ENCODE measurements around the gene BBC3.

The BBC3 gene

DNA sequence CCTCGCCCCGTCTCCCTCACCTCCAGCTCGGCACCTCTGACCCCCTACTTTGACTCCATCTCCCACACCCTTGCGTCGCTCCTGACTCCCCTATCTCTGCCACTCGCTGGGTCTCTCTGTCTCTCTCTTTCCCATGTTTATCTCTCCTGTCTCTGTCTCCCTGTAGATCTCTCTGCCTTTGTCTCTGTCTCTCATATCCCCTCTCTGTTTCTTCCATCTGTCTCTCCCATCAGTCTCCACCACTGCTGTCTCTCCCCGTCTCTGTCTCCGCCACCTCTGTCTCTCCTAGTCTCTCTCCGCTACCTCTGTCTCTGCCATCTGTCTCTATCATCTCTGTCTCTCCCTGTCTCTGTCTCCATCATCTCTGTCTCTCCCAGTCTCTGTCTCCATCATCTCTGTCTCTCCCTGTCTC, 12.4 kb upstream of the BBC3 start:
- H3K27ac ChIP-seq = peak overlapping the region; percentile 85
- TF ChIP-seq, protein P1, sequence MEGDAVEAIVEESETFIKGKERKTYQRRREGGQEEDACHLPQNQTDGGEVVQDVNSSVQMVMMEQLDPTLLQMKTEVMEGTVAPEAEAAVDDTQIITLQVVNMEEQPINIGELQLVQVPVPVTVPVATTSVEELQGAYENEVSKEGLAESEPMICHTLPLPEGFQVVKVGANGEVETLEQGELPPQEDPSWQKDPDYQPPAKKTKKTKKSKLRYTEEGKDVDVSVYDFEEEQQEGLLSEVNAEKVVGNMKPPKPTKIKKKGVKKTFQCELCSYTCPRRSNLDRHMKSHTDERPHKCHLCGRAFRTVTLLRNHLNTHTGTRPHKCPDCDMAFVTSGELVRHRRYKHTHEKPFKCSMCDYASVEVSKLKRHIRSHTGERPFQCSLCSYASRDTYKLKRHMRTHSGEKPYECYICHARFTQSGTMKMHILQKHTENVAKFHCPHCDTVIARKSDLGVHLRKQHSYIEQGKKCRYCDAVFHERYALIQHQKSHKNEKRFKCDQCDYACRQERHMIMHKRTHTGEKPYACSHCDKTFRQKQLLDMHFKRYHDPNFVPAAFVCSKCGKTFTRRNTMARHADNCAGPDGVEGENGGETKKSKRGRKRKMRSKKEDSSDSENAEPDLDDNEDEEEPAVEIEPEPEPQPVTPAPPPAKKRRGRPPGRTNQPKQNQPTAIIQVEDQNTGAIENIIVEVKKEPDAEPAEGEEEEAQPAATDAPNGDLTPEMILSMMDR (IDR thresholded peaks at IDR 0.05) = no peak
- no peak for TF ChIP-seq ZFX (IDR thresholded peaks at IDR 0.05; ENCODE audit: borderline replicate concordance)

DNA sequence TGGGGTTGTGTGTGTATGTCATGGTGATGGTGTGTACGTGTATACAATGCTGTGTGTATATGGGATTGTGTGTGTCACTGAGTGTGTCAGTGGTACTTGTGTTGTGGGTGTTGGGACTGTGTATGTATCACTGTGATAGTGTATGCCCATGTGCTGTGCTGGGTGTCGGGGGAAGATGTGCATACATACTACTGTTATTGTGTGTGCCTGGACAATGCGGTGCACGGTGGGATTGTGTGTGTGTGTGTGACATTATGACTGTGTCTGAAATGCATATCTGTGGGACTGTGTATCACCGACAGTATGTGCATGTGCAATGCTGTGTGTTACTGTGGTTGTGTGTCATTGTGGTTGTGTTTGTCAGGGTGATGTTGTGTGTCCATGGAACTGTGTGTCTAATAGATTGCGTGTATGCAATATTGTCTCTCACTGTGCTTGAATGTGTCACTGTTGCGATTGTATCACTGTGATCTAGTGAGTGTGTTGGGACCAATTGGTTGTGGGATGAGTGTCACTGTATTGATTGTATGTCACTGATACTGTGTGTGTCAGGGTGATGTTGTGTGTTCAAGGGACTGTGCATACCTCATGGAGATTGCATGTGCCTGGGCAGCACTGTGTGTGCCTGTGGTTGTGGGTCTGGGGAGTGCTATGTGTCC, 11.0 kb upstream of the BBC3 start:
- no peak for TF ChIP-seq ZFX (IDR thresholded peaks at IDR 0.05; ENCODE audit: borderline replicate concordance)
- TF ChIP-seq, protein P1 (IDR thresholded peaks at IDR 0.05) = no peak
- H3K27ac ChIP-seq = peak overlapping the region; percentile 85

DNA sequence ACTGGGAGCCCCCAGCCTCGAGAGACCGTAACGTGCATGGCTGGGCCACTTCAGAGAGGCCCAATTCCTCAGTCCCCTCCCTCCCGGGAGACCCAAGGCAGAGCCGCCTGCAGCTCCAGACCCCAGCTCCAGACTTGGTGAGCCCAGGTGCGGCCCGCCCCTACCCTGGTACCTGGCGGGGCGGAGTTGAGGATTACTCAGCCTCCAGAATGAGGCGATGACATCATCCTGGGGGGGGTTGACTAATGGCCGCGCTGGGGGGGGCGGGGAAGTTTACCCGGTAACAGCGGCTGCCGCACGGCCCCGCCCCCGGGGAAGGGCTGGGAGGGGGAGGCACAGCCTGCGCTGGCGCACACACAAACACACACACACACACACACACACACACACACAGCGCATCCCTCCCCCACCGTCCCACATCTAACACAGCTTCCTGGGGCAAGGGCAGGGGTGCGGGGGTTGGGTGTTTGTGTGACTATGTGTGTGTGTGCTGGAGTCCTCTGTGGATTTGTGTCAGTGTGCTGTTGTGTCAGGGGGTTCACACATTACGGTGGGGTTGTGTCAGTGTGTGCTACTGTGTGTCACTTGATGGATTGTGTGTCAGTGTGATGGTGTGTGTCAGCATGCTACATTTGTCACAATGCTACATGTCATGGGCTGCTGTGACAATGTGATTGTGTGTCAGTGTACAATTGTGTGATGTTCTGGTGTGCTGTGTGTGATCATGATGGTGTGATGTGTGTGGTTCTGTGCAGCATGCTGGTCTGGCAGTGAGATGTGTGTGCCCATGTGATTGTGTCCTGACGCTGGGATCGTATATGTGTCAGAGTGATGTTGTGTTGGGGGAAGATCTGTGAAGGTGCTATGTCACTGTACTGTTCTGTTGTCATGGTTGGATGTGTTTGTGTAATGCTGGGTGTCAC, 10.3 kb upstream of the BBC3 start:
- TF ChIP-seq, protein P1 (IDR thresholded peaks at IDR 0.05) = no peak
- TF ChIP-seq ZFX (IDR thresholded peaks at IDR 0.05; ENCODE audit: borderline replicate concordance) = no peak
- H3K27ac ChIP-seq = peak overlapping the region; percentile 85

- peak overlapping the region; percentile 85 for H3K27ac ChIP-seq
- TF ChIP-seq, protein P1 (IDR thresholded peaks at IDR 0.05) = no peak
- TF ChIP-seq ZFX (IDR thresholded peaks at IDR 0.05; ENCODE audit: borderline replicate concordance) = no peak
These were observed 9.6 kb upstream of the BBC3 start for GRCh38 chr19:47240556-47240955.

DNA sequence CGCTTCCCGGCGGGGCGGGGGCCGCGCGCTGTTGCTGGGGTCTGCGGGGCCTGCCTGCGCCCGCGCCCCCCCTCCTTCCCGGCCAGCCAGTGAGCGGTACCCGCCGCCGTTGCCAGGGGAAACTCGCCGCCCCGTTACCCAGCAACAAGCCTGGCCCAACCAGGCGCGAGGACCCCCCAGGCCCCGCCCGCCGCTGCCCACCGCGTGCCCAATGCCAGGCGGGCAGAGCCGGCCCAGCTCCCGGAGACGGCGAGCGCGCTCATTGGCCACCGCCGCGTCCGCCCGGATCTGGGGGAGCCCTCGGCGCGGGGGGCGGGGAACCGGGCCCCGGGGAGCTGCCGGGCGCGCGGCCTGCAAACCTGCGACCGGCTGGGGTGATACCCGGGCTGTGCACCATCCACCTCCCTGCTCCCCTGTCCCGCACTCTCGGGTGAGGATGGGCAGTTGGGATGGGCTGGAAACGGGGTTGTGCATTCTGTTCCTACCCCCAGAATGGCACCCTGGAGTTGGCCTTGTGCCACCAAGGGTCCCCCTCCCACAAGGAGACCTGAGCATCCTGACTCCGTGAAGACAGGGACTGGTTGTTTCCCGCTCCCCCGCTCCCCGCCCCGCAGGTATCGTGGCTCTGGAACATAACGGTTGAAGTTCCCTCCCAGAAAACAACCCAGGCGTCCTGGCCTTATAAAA, 8.8 kb upstream of the BBC3 start:
- H3K27ac ChIP-seq = no peak overlapping the region; the same call in 1 of the 2 replicates
- TF ChIP-seq, protein P1 (IDR thresholded peaks at IDR 0.05) = no peak
- TF ChIP-seq ZFX (IDR thresholded peaks at IDR 0.05; ENCODE audit: borderline replicate concordance) = no peak

DNA sequence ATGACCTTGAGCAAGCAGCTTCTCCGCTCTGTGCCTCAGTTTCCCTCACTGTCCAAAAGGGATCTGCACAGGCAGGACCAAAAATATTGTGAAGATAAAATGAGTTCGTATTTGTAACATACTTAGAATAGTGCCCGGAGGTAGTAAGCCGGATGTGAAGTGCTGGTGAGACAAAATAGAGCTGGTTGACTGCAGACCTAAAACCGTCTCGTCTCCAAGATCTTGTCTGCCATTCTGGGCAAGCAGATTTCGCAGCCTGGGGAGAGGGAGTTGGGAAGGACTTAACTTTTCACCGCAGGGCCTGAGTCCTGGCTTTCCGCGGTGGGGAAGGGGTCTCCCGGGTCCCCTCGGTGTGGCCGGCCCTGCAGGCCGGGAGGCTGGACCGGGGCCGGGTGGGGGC, 8.2 kb upstream of the BBC3 start:
- no peak overlapping the region for H3K27ac ChIP-seq
- TF ChIP-seq ZFX (IDR thresholded peaks at IDR 0.05; ENCODE audit: borderline replicate concordance) = no peak
- TF ChIP-seq, protein P1 (IDR thresholded peaks at IDR 0.05) = no peak

Data from 22Rv1 (cell line).